Measurements from ENCODE around the gene GMDS. TPM values are rescaled to one million over a fixed set of nuclear protein-coding genes. Genes with fewer than 3 reads are reported as not detected.

Gene GMDS
- total and polyA plus RNA-seq, 2 of the 13 experiments (the other 11 are each of a cell fraction or from before 2014, with no cell fraction given) = 64.4 to 112 TPM

DNA sequence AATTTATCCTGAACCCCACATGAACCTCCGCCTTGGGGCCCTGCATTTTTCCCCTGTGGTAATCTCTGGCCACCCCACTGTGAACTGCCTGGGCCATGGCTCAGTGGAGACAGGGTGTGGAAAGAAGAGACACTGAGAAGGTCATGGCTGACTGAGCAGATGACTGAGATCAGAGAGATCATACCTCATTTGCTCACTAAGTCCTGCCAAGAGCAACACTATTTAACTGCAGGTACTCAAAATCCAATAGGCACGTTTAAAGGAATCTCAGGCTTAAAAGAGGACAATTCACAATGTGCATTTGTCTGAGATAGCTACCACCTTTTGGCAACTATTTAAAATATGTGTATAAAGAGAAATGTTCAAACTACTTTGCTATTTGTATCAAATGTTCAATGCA lies 305.0 kb downstream of the GMDS start:
- CTCF ChIA-PET (ENCODE audit: low intra/inter-chr PET ratio, low total read pairs) = no interaction called here
- DNase-seq (ENCODE audit: low spot score) (no peak), FAIRE-seq (no peak), ATAC-seq (no peak)
- H3K27ac ChIP-seq (ENCODE audit: extremely low read length, insufficient read depth, low read length) = no peak overlapping the region
- no peak overlapping the region for H3K9ac ChIP-seq (ENCODE audit: insufficient read depth, low read depth, low read length)
- no peaks in the 10 kb centered on the region for H3K27me3 ChIP-seq (ENCODE audit: control insufficient read depth in 1 of 2, insufficient read depth in 2 of 2, low read length in 2 of 2)
- in situ Hi-C loops (cut with HindIII; ENCODE audit: extremely low pct_ligation_motif_present, low pct_unique_long_range_greater_than_20kb) = no loop called here
- intact Hi-C loops (cut with micrococcal nuclease; ENCODE audit: unreplicated experiment) = no loop called here
- no peaks in the 10 kb centered on the region for H3K4me1 ChIP-seq (ENCODE audit: insufficient read depth, low read length)
- TF ChIP-seq, protein P1, sequence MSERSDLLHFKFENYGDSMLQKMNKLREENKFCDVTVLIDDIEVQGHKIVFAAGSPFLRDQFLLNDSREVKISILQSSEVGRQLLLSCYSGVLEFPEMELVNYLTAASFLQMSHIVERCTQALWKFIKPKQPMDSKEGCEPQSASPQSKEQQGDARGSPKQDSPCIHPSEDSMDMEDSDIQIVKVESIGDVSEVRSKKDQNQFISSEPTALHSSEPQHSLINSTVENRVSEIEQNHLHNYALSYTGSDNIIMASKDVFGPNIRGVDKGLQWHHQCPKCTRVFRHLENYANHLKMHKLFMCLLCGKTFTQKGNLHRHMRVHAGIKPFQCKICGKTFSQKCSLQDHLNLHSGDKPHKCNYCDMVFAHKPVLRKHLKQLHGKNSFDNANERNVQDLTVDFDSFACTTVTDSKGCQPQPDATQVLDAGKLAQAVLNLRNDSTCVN (CRISPR knock-in tag; IDR thresholded peaks at IDR 0.05; ENCODE audit: borderline replicate concordance) = no peak
- TF ChIP-seq ZNF234 (CRISPR knock-in tag; conservative IDR thresholded peaks at IDR 0.05) (no peak), HMG20A (CRISPR knock-in tag; IDR thresholded peaks at IDR 0.05; ENCODE audit: borderline replicate concordance) (no peak), AGO1 (IDR thresholded peaks at IDR 0.05; ENCODE audit: low read depth, low read length, poor library complexity, severe bottlenecking) (no peak), ZNF672 (CRISPR knock-in tag; IDR thresholded peaks at IDR 0.05) (no peak), ZMYM4 (CRISPR knock-in tag; IDR thresholded peaks at IDR 0.05) (no peak), ZFP36 (IDR thresholded peaks at IDR 0.05; ENCODE audit: borderline replicate concordance, low read depth, low read length, partially characterized antibody) (no peak), ZNF3 (CRISPR knock-in tag; IDR thresholded peaks at IDR 0.05) (no peak), ZNF331 (CRISPR knock-in tag; IDR thresholded peaks at IDR 0.05) (no peak)
- TF ChIP-seq, protein P2, sequence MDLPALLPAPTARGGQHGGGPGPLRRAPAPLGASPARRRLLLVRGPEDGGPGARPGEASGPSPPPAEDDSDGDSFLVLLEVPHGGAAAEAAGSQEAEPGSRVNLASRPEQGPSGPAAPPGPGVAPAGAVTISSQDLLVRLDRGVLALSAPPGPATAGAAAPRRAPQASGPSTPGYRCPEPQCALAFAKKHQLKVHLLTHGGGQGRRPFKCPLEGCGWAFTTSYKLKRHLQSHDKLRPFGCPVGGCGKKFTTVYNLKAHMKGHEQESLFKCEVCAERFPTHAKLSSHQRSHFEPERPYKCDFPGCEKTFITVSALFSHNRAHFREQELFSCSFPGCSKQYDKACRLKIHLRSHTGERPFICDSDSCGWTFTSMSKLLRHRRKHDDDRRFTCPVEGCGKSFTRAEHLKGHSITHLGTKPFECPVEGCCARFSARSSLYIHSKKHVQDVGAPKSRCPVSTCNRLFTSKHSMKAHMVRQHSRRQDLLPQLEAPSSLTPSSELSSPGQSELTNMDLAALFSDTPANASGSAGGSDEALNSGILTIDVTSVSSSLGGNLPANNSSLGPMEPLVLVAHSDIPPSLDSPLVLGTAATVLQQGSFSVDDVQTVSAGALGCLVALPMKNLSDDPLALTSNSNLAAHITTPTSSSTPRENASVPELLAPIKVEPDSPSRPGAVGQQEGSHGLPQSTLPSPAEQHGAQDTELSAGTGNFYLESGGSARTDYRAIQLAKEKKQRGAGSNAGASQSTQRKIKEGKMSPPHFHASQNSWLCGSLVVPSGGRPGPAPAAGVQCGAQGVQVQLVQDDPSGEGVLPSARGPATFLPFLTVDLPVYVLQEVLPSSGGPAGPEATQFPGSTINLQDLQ (CRISPR knock-in tag; IDR thresholded peaks at IDR 0.05) = no peak
- TF ChIP-seq, protein P3, sequence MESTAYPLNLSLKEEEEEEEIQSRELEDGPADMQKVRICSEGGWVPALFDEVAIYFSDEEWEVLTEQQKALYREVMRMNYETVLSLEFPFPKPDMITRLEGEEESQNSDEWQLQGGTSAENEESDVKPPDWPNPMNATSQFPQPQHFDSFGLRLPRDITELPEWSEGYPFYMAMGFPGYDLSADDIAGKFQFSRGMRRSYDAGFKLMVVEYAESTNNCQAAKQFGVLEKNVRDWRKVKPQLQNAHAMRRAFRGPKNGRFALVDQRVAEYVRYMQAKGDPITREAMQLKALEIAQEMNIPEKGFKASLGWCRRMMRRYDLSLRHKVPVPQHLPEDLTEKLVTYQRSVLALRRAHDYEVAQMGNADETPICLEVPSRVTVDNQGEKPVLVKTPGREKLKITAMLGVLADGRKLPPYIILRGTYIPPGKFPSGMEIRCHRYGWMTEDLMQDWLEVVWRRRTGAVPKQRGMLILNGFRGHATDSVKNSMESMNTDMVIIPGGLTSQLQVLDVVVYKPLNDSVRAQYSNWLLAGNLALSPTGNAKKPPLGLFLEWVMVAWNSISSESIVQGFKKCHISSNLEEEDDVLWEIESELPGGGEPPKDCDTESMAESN (CRISPR knock-in tag; conservative IDR thresholded peaks at IDR 0.05) = no peak
- 94% methylated on average over 2 of the region's 2 CpGs for WGBS (ENCODE audit: low lambda C conversion rate)
- H4K20me1 ChIP-seq (ENCODE audit: insufficient read depth, low read length) = no peaks in the 10 kb centered on the region
- H3K36me3 ChIP-seq (replicated peaks in 1 of 2; ENCODE audit: control insufficient read depth in 1 of 2, insufficient read depth in 2 of 2, low read length in 2 of 2) = peaks cover 7 to 8% of the 10 kb centered on the region in 2 experiments; a peak in 3 of 5 replicates
- no peaks in the 10 kb centered on the region for H3K79me2 ChIP-seq (ENCODE audit: insufficient read depth, low read length)
- no TSS peak for BruUV-seq (replicated peaks)
- no peak overlapping the region for H2AFZ ChIP-seq (ENCODE audit: low read length)
- no peak overlapping the region for H3K4me3 ChIP-seq (replicated peaks in 1 of 3; ENCODE audit: insufficient read depth in 1 of 3, low read depth in 2 of 3, low read length in 3 of 3)
- POLR2A ChIA-PET = no interaction called here
- H3K4me2 ChIP-seq (ENCODE audit: low read depth, low read length) = no peak overlapping the region
- H3K9me3 ChIP-seq (ENCODE audit: low read length) = no peaks in the 10 kb centered on the region
